LNCAP (cell line): Measurements from ENCODE around the gene RCCD1.

Experiments
- CTCF ChIP-seq: fragments of 450-650 bp; IDR thresholded peaks from 2 replicates; pipeline ENCODE4 v1.5.1; 2017; ENCODE audit warnings: mild to moderate bottlenecking

RCCD1 gene

GRCh38 chr15:90989040-90989768 is 34.5 kb downstream of the RCCD1 start:
- no peak for TF ChIP-seq CTCF

- TF ChIP-seq CTCF: no peak
These were observed 35.8 kb downstream of the RCCD1 start for GRCh38 chr15:90990446-90990845.

GRCh38 chr15:90991587-90992285 is 37.1 kb downstream of the RCCD1 start:
- TF ChIP-seq CTCF: no peak

- no peak for TF ChIP-seq CTCF
These were observed 39.4 kb downstream of the RCCD1 start for GRCh38 chr15:90994059-90994416.

GRCh38 chr15:90994417-90995311 is 40.0 kb downstream of the RCCD1 start, which contains the start of gene PRC1:
Gene PRC1, minus strand, starts transcription at chr15:90994535. Its CDS starts 118 bp downstream, at chr15:90994417.
- TF ChIP-seq CTCF: no peak

- no peak for TF ChIP-seq CTCF
These were observed 44.1 kb downstream of the RCCD1 start for GRCh38 chr15:90998737-90999136.

GRCh38 chr15:91001209-91001608 is 46.5 kb downstream of the RCCD1 start:
- no peak for TF ChIP-seq CTCF
